ENCODE results near the gene SSNA1.

DNA sequence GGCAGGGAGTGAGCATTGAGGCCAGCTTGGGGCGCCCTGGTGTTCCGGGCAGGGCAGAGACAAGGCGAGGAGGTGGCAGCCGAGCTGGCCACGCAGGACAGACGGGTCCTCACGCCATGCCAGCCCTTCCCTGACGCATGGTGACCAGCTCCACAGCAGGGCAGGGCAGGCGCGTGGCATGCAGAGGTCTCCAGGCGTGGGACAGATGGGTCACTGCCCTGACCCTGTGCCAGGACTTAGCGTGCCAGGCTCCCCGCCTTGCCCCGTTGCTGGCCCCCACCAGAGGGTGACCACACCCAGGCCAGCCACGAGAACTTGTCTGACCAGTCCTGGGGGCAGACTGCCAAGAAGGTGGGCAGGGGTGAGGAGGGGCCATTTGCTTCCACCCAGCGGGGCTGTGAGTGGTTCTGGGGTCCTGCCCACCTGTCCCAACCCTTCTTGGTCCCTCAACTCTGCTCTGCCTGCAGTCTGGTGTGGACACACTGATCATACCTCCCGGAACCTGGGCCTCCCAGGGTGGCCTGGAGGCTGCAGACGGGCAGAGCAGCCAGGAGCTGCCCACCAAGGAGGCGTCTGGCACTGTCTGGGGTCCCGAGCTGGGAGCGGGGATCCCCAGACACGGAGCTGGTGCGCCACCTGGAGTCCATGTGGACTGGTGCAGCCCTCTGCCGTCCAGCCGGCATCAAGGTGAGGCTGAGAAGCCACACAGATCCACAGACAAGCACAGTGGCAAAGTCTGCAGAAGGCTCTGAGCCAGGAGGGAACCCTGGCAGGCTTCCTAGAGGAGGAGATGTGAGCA lies 38.8 kb downstream of the SSNA1 start, which contains the start of gene RNF224:
- TF ChIP-seq JUNB (CRISPR knock-in tag; conservative IDR thresholded peaks at IDR 0.05) (no peak), JUND (IDR thresholded peaks at IDR 0.05; ENCODE audit: borderline replicate concordance, low read depth, low read length) (0 out of 2 replicates have a peak, but pooled peaks have one; percentile 30), JUND (tag; IDR thresholded peaks at IDR 0.05; ENCODE audit: borderline replicate concordance, low read depth, low read length) (no peak; the same call in 2 of the 3 replicates), SP2 (IDR thresholded peaks at IDR 0.05; ENCODE audit: extremely low read depth, low read depth, low read length, poor library complexity, severe bottlenecking) (no peak), NBN (IDR thresholded peaks at IDR 0.05; ENCODE audit: low read depth) (no peak), CTCF (IDR thresholded peaks at IDR 0.05 in 2 of 3, conservative IDR thresholded peaks at IDR 0.05 in 1 of 3; ENCODE audit: insufficient read depth in 2 of 3, low read depth in 1 of 3, low read length in 3 of 3) (peak; percentile 96 to 97 (median 96))
